Mammary epithelial cell (primary cell): ENCODE data around the gene TROAP.

Experiments used
- CTCF ChIP-seq, 2 donors: IDR thresholded peaks in 1 of 2; conservative IDR thresholded peaks in 1 of 2; 2 replicates each; pipeline ENCODE4 v1.5.1; 2011 to 2012; ENCODE audit warnings: inconsistent platforms in 2 of 2, low read length in 2 of 2, mild to moderate bottlenecking in 2 of 2, control low read depth in 1 of 2, low read depth in 1 of 2; ENCODE audit not compliant: insufficient read depth in 1 of 2; ENCODE audit errors: extremely low read depth in 1 of 2
- EZH2 ChIP-seq: IDR thresholded peaks from 2 replicates; pipeline ENCODE4 v1.6.1; 2012; ENCODE audit warnings: low read length, inconsistent platforms, borderline replicate concordance

- TF ChIP-seq CTCF (conservative IDR thresholded peaks at IDR 0.05 in 1 of 2, IDR thresholded peaks at IDR 0.05 in 1 of 2; ENCODE audit: extremely low read depth in 1 of 2, insufficient read depth in 1 of 2, low read depth in 1 of 2, low read length in 2 of 2) (no peak), EZH2 (no peak)
Measured at GRCh38 chr12:49366096-49366651, 43.1 kb downstream of the TROAP start.
